NCI-H1092 (cell line): Measurements from ENCODE around the gene PINLYP.
A peak's percentile ranks its signal among the peaks of the same experiment; 100 is the strongest.

Experiments used
- DNase-seq: peaks from one replicate; lab custom pipeline; 2025; lab: John Stamatoyannopoulos, UW

The PINLYP gene

DNA sequence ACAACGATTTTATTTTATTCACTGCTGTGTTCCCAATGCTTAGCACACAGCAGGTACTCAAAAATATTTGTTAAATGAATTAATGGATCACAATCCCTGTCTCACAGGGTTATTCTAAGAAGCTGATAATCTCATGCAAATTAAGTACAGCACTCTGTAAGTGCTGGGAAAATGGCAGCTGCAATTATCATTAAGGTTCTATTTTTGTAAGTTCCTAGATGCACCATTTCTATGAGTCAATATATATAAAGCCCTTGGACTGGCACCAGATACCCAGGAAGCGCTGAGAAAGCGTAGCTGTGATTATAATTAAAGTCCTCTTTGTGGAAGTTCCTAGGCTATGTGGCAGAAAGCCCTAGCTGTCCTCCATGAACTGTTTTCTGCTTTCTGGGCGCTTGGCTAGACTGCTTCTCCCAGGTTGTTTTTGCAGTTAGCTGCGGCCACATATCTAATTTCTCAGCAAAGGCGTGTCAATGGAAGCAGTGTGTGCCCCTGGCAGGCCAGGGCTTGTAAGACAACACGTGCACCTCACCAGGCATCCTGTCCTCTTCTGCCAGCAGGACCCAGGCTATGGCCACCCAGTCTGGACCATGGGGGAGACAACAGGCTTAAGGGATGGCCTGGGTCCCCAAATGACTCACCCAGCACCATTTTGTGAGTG lies 31.1 kb downstream of the PINLYP start:
- no peak for DNase-seq

DNA sequence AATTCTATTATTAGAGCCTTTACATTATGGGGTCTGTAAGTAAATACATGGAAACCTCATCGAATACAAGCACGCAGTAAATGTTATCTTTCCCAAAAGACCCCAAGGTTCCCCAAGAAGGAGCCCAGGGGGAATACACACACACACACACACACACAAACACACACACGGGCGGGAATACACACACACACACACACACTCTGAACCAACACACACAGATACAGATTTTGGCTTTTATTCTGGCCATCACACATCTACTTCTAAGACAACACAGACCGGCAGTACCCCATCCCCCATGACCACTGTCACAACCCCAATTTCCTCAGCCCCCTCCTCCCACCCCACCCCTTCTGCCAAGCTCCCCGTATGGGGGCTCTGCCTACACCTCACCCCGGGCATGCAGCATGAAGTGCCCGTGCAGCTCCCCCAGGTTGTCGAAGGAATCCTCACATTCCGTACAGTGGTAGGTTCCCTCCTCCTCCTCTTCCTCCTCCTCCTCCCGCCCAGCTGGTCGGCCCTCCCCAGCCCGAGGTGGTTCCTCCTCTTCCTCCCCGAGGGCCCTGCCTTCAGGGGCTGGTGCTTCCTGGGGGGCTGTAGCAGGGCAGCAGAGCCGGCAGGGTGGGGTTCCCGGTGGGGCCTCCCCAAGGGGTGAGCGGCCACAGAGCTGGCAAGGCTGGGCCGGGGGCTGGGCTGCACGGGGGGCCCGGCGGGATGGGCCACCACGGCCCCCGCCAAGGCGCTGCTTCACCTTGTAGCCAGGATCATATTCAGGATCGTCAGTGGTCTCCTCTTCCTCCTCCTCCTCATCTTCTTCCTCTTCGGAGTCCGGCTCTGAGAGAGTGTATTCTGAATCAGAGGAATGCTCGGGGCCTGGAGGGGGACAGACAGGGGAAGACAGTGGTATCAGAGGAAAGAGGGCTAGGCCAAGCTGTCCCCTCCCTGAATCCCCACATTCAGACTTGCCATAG lies 31.9 kb downstream of the PINLYP start:
- no peak for DNase-seq

DNA sequence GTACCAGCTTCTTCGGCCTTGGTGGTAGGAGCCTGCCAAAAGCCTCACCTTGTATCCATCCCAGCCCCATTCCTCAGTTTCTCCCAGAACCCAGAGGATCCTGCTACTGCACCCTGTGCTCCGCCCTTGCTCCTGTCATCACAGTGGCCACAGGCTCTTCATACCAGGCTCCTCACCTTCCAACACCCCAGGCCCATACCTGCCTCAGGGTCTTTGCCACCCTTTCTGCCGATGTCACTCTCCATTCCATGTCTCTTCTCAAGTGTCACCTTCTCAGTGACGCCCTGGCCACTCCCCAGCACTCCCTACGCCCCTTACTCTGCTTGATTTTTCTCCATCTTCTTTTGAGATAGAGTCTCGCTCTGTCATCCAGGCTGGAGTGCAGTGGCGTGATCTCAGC lies 34.3 kb downstream of the PINLYP start:
- DNase-seq = no peak

DNA sequence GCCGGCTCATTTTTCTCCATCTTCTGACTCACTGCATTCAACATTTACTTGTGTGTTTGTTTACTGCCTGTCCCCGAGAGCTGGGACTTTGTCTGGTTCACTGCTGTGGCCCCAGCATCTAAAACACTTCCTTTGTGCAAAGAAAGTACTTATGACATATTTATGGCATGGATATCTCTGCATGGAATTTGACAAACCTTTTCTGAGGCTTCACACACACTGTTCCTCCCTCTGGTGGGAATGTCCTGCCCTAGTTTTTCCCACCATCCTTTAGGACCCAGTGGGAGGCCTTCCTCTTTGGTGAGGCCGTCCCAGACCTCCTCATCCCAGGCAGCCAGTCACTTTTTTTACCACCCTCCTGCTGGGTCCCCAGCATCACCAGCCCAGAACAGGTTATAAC lies 34.9 kb downstream of the PINLYP start:
- no peak for DNase-seq

DNA sequence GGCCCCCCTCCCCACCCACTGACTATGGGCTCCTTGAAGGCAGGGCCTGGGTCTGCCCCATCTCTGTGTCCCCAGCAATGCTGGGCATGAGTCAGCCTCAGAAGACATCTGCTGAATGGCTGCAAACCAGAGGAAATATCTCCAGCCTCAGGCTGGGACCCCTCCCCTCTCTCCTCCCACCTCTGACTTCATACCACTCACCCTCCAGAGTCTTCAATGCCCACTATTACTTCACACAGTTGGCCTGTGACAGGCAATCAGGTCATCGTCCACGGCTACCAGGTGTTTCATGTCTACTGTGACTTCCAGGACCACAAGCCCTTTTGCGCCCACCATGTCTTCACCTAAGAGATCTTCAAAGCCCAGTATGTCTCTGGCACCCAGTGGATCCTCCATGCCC lies 36.2 kb downstream of the PINLYP start, which contains the start of gene SRRM5:
Gene SRRM5 (plus strand): TSS at position 301 of the 400 bp plus-strand sequence. CDS start 34 bp downstream, at position 335.
- no peak for DNase-seq

DNA sequence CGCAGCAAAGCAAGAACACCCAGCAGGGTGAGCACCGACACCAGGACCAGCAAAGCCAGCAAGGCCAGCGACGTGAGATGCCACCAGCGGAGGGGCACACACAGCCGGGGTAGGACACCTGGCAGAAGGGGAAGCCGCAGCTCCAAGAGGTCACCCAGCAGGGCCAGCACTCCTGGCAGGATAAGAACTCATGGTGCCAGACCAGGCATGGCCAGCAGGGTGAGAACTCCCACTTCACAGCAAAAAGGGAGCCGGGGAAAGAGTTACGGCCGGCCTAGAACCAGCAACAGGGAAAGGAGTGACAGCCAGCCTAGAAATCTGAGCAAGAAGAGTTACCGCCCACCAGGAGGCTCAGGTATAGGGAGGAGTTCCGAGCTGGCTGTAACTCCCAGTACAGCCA lies 36.8 kb downstream of the PINLYP start:
- no peak for DNase-seq

DNA sequence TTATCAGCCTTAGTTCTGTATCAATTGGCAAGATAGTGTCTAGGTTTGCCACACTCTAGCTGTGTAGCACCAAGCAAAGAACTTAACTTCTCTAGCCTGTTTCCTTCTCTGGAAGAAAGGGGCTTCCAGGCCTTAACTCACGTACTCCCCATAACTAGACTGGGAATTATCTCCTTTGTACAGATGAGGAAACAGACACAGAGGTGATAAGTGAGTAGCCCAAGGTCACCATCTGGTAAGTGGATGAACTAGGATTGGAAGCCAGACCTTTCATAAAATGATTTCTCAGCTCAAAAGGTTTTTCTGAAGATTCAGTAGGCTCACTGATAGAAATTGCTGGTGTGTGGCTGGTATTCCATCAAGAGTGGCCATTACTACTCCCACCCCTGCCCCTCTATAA lies 40.7 kb downstream of the PINLYP start:
- no peak for DNase-seq

DNA sequence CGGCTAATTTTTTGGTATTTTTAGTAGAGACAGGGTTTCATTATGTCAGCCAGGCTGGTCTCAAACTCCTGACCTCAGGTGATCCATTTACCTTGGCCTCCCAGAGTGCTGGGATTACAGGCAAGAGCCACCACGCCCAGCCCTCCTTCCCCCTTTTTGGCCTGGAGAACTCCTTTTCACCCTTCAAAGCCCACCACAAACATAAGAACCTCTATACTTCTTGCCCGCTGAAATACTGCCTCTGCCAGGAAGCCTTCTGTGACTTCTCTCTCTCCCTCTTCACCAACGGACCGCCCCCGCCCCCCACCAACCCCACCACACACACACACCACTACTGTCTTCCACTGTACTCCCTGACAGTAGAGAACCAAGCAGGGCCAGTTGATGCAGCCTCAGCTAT lies 41.4 kb downstream of the PINLYP start:
- DNase-seq = no peak

DNA sequence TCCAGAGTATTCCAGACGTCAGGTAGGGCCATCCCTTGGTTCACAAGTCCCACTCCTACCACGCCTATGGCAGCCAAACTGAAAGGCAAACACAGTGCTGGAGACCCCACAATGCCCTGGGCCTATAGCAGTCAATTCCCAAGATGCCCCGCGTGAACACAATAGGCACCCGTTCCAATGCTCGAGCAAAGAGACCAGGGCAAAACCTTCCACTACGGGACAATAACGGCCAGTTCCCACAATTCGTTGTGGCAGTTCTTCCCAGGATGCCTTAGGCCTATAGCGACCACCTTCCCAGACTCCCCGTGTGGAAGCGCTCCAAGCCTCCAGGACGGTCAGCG lies 43.3 kb downstream of the PINLYP start:
- peak; percentile 39 for DNase-seq

DNA sequence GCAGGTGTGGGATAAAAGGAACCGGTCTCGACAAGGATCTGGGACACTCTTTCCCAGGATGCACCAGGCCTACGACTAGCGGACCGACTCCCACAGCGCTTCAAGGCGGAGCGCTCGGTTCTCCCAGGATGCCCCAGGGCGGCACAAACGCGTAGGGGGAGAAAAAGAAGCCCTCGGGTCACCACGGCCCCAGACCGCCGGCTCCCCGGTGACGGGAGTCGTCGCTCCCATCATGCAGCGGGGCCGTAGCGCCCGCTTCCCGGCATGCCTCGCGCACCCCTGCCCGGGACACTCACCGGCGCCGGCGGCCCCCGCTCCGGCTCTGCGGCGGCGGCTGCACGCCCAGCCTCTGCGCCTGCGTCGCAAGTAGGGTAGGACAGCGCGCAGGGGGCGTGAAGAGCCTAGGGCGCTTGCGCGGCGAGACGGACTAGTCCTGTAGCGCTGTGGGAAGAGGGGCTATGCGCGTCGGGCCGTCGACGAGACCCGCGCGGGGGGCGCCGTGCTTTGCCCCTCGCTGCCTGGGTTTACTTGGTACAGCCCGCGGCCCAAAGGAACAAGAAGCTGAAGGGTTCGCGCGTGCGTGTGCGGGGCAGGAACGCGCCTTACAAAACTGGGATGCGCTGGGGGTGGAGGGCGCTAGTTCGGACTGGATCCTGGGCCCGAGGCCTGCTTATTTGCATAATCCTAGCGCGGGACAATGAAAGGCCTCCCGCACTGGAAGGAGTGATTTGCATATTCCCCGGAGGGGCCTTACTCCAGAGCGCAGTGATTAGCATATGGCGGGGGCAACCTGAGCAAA lies 43.9 kb downstream of the PINLYP start, which contains the start of gene ZNF428:
Gene ZNF428 (minus strand): TSS at position 368 of the 799 bp plus-strand sequence. CDS start 5,325 bp downstream, outside the sequence.
- DNase-seq = peak; percentile 80

DNA sequence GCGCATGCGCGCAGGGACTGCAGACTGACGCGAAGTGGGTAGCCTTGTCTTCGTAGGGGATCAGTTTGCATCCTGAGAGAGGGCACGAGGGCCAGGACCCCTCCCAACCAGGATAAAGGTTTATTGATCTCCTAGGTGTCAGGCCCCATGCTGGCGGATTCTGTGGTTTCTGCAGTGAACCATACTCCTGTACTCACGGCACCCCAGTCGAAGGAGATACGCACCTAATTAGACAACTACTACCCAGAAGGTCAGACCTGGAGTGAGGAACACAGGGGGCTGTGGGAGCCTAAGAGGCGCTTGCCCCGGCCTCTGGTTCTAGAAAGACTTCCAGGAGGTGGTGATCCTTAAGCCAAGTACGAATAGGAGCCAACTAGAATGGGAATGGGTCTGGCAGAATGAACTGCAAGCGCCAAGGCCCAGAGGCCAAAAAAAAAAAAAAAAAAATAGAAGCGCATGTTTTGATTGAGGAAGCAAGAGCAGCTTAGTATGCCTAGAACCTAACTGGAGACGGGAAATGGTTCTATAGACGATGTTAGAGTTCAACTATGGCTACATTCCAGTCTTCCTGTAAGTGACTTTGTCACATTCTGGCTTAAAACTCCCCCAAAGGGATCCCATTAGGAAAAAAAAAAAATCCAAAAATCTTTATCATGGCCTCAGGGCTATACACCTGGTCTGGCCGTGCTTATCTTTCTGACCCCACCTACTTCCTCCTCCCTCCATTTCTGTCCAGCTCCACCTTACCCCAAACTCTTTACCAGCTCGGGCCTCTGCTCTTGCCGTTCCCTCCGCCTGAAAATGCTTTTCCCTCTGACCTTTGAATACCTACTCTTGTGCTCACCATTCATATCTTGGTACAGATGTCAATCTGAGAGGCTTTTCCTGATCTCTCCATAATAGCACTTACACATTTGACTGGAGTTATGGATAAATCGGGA lies 44.7 kb downstream of the PINLYP start:
- no peak for DNase-seq

DNA sequence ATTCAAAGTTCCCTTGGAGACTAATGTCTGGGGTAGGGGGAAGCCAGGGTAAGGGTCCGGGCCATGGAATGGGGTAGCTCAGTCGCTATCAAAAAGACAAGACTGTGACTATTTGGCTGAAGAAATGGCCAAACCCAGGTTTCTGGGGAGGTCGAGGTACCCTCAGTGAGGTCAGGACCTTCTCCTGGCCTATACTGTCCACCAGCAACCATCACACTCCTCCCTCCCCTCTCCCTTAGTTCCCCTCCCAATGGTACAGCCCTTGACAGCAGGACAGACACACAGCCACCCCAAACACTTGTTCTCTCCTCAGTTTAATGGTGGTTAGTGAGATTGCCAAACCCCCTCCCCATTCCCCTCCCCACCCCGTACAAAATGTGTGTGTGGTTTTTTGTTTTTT lies 46.5 kb downstream of the PINLYP start:
- no peak for DNase-seq

DNA sequence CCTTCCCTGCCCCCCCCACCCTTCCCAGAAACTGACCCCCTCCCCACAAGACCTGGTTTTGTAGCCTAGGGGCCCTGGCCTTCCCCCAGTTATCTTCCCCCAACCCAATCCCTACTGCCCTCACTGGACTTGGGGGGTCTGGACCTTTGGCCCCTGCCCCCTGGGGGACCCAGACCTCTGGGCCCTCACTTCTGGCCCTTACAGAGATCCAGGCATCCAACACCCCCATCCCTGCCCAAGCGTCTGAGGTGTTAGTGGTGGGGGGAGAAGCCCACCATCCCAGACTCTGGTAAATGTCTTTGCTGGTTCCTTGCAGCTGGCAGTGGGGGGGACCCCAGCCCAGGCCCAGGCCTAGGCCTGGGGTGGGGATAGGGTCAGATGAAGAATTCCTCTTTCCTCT lies 47.4 kb downstream of the PINLYP start:
- DNase-seq = no peak

DNA sequence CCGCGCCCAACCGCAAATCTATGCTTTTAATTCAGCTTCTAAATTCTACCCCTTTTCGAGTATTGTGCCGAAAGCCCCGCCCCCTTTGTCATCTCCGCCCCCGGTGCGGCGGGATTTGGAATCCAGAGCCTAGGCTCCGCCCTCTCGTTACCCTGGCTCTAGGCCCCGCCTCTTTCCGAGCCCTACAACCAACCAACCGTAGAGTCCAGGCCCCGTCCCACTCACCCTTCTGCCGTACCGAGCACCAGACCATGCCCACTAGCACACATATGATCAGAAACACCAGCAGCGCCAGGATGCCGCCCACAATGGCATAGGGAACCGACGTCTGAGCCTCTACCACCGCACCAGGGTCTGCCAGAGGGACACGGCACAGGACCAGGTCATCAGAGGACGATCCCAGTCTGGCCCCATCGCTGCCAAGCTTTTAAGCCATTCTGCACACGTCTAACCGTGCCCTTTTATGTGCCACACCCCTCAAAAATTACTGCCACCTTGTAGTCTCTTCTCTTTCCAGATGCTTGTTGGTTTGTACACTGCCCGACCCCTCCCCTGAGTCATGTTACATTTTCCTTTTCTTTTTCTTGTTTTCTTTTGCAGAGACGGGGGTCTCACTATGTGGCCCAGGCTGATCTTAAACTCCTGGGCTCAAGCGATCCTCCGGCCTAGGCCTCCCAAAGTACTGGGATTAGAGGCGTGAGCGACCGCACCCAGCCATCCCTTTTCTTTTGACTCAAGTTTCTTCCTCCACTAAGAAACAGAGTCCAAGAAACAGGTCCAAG lies 48.5 kb downstream of the PINLYP start:
- no peak for DNase-seq

DNA sequence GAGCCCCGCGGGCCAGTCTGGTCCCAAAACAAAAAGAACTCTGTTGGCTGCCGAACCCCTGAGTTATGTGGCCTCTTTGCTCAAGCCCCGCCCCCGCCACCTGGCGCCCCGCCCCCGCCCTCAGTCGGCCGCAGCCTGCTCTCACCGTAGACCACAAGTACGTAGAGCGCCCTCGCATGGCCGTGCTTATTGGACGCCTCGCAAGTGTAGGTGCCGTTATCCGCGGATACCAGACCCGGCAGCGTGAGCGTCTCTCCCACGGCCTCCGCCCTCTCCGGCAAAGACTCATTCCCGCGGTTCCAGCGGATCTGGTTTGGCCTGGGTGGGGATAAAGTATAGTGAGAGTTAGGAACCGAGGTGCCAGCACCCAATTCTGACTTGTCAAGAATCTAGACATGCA lies 49.3 kb downstream of the PINLYP start:
- DNase-seq = no peak

DNA sequence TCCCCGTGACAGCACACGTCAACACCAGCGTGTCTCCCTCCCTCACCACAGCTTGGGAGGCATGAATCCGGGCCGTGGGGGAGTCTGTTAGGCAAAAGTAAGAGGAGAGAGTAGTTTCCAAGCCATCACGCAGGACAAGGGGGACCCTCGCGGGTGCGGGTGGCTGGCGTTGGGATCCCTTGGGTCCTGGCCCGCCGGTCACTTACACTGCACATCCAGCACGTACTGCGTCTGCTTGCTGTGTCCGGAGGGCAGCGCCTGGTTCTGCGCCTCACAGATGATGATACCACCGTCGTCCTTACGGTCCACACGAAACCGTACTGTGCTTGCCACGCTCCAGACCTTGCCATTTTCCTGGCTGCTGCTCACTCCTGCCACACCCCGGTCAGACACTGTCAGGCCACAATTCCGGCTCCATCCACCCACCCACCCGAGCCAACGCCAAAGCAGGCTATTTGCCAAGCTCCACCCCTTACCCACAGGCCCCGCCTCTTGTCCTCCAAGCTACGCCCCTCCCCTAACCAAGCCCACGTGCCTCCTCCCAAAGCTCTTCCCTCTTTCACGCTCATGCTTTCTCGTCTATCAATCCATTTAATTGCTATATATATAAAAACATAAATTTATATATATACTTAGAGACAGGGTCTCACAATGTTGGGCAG lies 50.4 kb downstream of the PINLYP start:
- no peak for DNase-seq

DNA sequence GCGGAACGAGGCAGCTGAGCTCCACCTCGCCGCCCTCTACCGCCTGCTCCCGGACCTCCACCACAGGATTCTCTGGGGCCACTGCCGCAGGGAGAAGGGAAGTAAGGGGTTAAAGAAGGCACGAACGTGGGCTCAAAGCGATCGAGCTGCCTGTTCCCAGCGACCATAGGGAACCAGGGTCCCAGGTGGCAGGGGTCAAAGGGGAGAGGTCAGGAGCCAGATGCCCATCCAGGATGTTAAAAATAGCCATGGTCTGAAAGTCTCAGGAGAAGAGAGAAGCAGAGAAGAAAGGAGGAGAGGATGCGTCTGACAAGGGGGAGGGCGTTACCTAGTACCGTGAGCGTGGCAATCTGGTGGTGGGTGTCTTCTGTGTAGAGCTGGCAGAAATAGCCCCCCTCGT lies 51.2 kb downstream of the PINLYP start:
- no peak for DNase-seq

DNA sequence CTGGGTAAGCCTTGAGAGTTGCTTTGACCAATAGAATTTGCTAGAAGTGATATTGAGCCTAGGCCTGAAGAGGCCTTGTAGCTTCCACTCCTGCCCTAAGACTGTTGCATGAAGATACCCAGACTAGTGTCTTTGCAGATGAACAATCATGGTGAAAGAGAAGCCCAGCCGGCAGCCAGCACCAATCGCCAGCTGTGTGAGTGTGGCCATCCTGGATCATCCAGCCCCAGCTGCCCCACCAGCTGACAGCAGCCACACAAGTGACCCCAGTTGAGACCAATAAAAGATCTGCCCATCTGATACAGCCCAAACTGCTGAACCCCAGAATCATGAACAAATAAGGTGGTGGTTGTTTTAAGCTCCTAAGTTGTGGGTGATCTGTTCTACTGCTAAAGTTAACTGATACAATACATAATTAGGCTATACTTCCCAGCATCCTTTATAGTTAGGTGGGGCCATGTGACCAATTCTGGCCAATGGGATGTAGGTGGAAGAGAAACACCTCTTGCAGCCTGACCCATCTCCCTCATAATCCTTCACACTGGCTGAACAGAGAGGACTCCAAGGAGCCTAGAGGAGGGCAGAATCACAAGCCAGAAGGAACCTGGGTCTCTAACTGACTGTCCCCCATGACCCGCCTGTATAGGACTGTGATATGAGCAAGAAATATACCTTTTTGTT lies 53.2 kb downstream of the PINLYP start:
- DNase-seq = no peak

DNA sequence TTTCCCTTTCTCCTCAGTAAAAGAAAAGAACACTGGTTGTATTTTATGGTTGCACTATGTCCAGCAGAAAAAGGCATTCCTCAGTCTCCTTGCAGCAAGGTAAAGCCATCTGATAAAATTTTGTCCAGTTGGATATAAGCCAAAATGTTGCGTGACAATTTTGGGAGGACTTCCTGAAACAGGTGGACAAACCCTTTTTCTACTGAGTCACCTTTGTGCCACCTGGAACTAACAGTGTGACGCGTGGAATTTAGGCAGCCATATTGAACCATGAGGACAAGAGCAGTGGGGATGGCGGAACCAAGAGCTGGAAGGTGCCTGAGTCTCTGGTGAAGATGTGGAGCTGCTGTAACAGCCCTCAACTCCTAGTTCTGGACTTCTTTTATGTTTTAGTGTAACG lies 55.9 kb downstream of the PINLYP start:
- no peak for DNase-seq
